Panc1 (cell line): ENCODE results near the gene DPYSL5.

Experiments used
- CTCF ChIP-seq: fragments of 450-650 bp; IDR thresholded peaks from 2 replicates; pipeline ENCODE4 v1.5.1; 2017; ENCODE audit warnings: mild to moderate bottlenecking
- REST ChIP-seq, 2 experiments: IDR thresholded peaks; 2 replicates each; pipeline ENCODE4 v1.6.1; 2011 to 2012; ENCODE audit warnings: low read depth in 2 of 2, control low read depth in 1 of 2, low read length in 1 of 2, mild to moderate bottlenecking in 1 of 2, moderate library complexity in 1 of 2; ENCODE audit not compliant: insufficient read depth in 1 of 2
- SIN3A ChIP-seq: IDR thresholded peaks from 2 replicates; pipeline ENCODE4 v1.6.1; 2012; ENCODE audit warnings: low read depth, mild to moderate bottlenecking, low read length, moderate library complexity, borderline replicate concordance; ENCODE audit not compliant: insufficient read depth

- no peak for TF ChIP-seq CTCF
- no peak for TF ChIP-seq SIN3A
- no peak for TF ChIP-seq REST (IDR thresholded peaks at IDR 0.05; ENCODE audit: insufficient read depth in 1 of 2, low read depth in 2 of 2, low read length in 1 of 2)
These were observed 143.8 kb downstream of the DPYSL5 start for GRCh38 chr2:26991717-26992116.
